Activated naive CD4-positive, alpha-beta T cell treated with anti-CD3 and anti-CD28 coated beads for 36 hours (primary cell): Measurements from ENCODE around the gene TAPT1. TPM values are rescaled to one million over a fixed set of nuclear protein-coding genes. Genes with fewer than 3 reads are reported as not detected.

Experiments
- CTCF ChIA-PET: fragments of 350-600 bp; sonication (Branson Sonifier 250); formaldehyde crosslinking; loops from one replicate; lab custom pipeline; 2021; ENCODE audit warnings: antibody characterized with exemption; lab: Charles Lee
- DNase-seq: peaks from one replicate; pipeline ENCODE4 v3.0.0-alpha.2; 2020
- H3K27ac Mint-ChIP-seq: one replicate; pipeline ENCODE4 v1.8.0; 2021; ENCODE audit warnings: mild to moderate bottlenecking, mixed read lengths
- H3K27me3 Mint-ChIP-seq: one replicate; pipeline ENCODE4 v1.8.0; 2021; ENCODE audit warnings: low read depth, mixed read lengths
- H3K36me3 Mint-ChIP-seq: one replicate; pipeline ENCODE4 v1.8.0; 2021; ENCODE audit warnings: low read depth, mixed read lengths
- H3K4me1 Mint-ChIP-seq: one replicate; pipeline ENCODE4 v1.8.0; 2021; ENCODE audit warnings: low read depth, mixed read lengths
- H3K4me3 Mint-ChIP-seq: one replicate; pipeline ENCODE4 v1.8.0; 2021; ENCODE audit warnings: mild to moderate bottlenecking, moderate library complexity, mixed read lengths
- H3K9me3 Mint-ChIP-seq: one replicate; pipeline ENCODE4 v1.8.0; 2021; ENCODE audit warnings: mixed read lengths
- intact Hi-C: fragments of 100-400 bp; cut with micrococcal nuclease; formaldehyde crosslinking; loops from one replicate; pipeline ENCODE4 v1.15.1; 2023
- total RNA-seq, 2 experiments: library from RNA; stranded (reverse); gene quantifications; one replicate each; pipeline ENCODE4 v1.2.3, GENCODE V29; 2021

The TAPT1 gene
- total RNA-seq, 2 experiments from 2014 or later = 48.6 to 48.9 TPM

- peak; percentile 15 for DNase-seq
- intact Hi-C loops = loop anchor here (5.0 kb wide), 1 partner anchor 180 kb away; the partner anchor contains the start of gene PROM1
- no peak overlapping the region for H3K4me3 Mint-ChIP-seq
- no peaks in the 10 kb centered on the region for H3K27me3 Mint-ChIP-seq
- peaks cover 9% of the 10 kb centered on the region for H3K4me1 Mint-ChIP-seq
- no peaks in the 10 kb centered on the region for H3K9me3 Mint-ChIP-seq
- CTCF ChIA-PET = interaction anchor here (0.7 kb wide), 1 partner anchor 75 kb away, joined by 4 read pairs; no protein-coding TSS in a partner anchor
- no peak overlapping the region for H3K27ac Mint-ChIP-seq
- H3K36me3 Mint-ChIP-seq = no peaks in the 10 kb centered on the region
Measured at GRCh38 chr4:16262188-16262587, 35.9 kb upstream of the TAPT1 start.

GRCh38 chr4:16261313-16261878 is 35.1 kb upstream of the TAPT1 start:
- Mint-ChIP-seq H3K4me1 (peaks cover 9% of the 10 kb centered on the region), H3K4me3 (no peak overlapping the region), H3K27ac (no peak overlapping the region), H3K27me3 (no peaks in the 10 kb centered on the region), H3K36me3 (no peaks in the 10 kb centered on the region), H3K9me3 (no peaks in the 10 kb centered on the region)
- DNase-seq = no peak
- CTCF ChIA-PET = no interaction called here
- intact Hi-C loops = loop anchor here (5.0 kb wide), 1 partner anchor 179 kb away; the partner anchor contains the start of gene PROM1

- Mint-ChIP-seq H3K27me3 (no peaks in the 10 kb centered on the region), H3K36me3 (peaks cover 4% of the 10 kb centered on the region), H3K4me3 (no peak overlapping the region), H3K4me1 (peaks cover 11% of the 10 kb centered on the region), H3K27ac (no peak overlapping the region), H3K9me3 (no peaks in the 10 kb centered on the region)
- DNase-seq = peak; percentile 39
- CTCF ChIA-PET = interaction anchor here (0.9 to 1.9 kb wide), 2 partner anchors 32 to 54 kb away, joined by 3 to 4 read pairs; no protein-coding TSS in a partner anchor
- intact Hi-C loops = loop anchor here (2.0 to 5.0 kb wide), 2 partner anchors 33 to 178 kb away; partner anchors contain the start of genes PROM1 and TAPT1
Measured at GRCh38 chr4:16259889-16260246, 33.6 kb upstream of the TAPT1 start.

GRCh38 chr4:16259241-16259888 is 33.1 kb upstream of the TAPT1 start:
- H3K27me3 Mint-ChIP-seq = no peaks in the 10 kb centered on the region
- peaks cover 4% of the 10 kb centered on the region for H3K36me3 Mint-ChIP-seq
- CTCF ChIA-PET = interaction anchor here (0.9 to 1.9 kb wide), 3 partner anchors 23 to 54 kb away, joined by 3 to 4 read pairs (median 3); no protein-coding TSS in a partner anchor
- no peak for DNase-seq
- H3K9me3 Mint-ChIP-seq = no peaks in the 10 kb centered on the region
- intact Hi-C loops = loop anchor here (2.0 kb wide), 1 partner anchor 33 kb away; the partner anchor contains the start of gene TAPT1
- H3K4me3 Mint-ChIP-seq = no peak overlapping the region
- H3K27ac Mint-ChIP-seq = no peak overlapping the region
- peaks cover 11% of the 10 kb centered on the region for H3K4me1 Mint-ChIP-seq

- Mint-ChIP-seq H3K4me3 (no peak overlapping the region), H3K9me3 (no peaks in the 10 kb centered on the region), H3K27ac (no peak overlapping the region), H3K4me1 (peaks cover 11% of the 10 kb centered on the region), H3K36me3 (peaks cover 4% of the 10 kb centered on the region), H3K27me3 (no peaks in the 10 kb centered on the region)
- intact Hi-C loops = loop anchor here (2.0 kb wide), 1 partner anchor 31 kb away; the partner anchor contains the start of gene TAPT1
- CTCF ChIA-PET = no interaction called here
- no peak for DNase-seq
Measured at GRCh38 chr4:16257611-16258010, 31.3 kb upstream of the TAPT1 start.

GRCh38 chr4:16256343-16256742 is 30.1 kb upstream of the TAPT1 start:
- Mint-ChIP-seq H3K4me1 (peaks cover 11% of the 10 kb centered on the region), H3K27me3 (no peaks in the 10 kb centered on the region), H3K36me3 (peaks cover 4% of the 10 kb centered on the region), H3K9me3 (no peaks in the 10 kb centered on the region), H3K4me3 (no peak overlapping the region), H3K27ac (no peak overlapping the region)
- DNase-seq = no peak
- CTCF ChIA-PET = interaction anchor here (0.6 kb wide), 1 partner anchor 196 kb away, joined by 3 read pairs; no protein-coding TSS in a partner anchor
- intact Hi-C loops = no loop called here

- CTCF ChIA-PET = no interaction called here
- Mint-ChIP-seq H3K4me1 (peaks cover 11% of the 10 kb centered on the region), H3K4me3 (no peak overlapping the region), H3K36me3 (peaks cover 4% of the 10 kb centered on the region), H3K27me3 (no peaks in the 10 kb centered on the region), H3K9me3 (no peaks in the 10 kb centered on the region), H3K27ac (no peak overlapping the region)
- intact Hi-C loops = no loop called here
- no peak for DNase-seq
Measured at GRCh38 chr4:16255730-16256129, 29.5 kb upstream of the TAPT1 start.

GRCh38 chr4:16253127-16253960 is 27.1 kb upstream of the TAPT1 start:
- no peak for DNase-seq
- H3K36me3 Mint-ChIP-seq = peaks cover 9% of the 10 kb centered on the region
- intact Hi-C loops = no loop called here
- no peaks in the 10 kb centered on the region for H3K27me3 Mint-ChIP-seq
- CTCF ChIA-PET = no interaction called here
- H3K4me1 Mint-ChIP-seq = peaks cover 2% of the 10 kb centered on the region
- H3K27ac Mint-ChIP-seq = no peak overlapping the region
- H3K9me3 Mint-ChIP-seq = no peaks in the 10 kb centered on the region
- no peak overlapping the region for H3K4me3 Mint-ChIP-seq

- peaks cover 12% of the 10 kb centered on the region for H3K36me3 Mint-ChIP-seq
- H3K27ac Mint-ChIP-seq = no peak overlapping the region
- CTCF ChIA-PET = interaction anchor here (0.6 kb wide), 1 partner anchor 35 kb away, joined by 4 read pairs; no protein-coding TSS in a partner anchor
- H3K9me3 Mint-ChIP-seq = no peaks in the 10 kb centered on the region
- peaks cover 2% of the 10 kb centered on the region for H3K4me1 Mint-ChIP-seq
- no peaks in the 10 kb centered on the region for H3K27me3 Mint-ChIP-seq
- H3K4me3 Mint-ChIP-seq = no peak overlapping the region
- intact Hi-C loops = no loop called here
- DNase-seq = no peak
Measured at GRCh38 chr4:16250661-16251365, 24.5 kb upstream of the TAPT1 start.

- DNase-seq = no peak
- H3K4me1 Mint-ChIP-seq = no peaks in the 10 kb centered on the region
- H3K27me3 Mint-ChIP-seq = no peaks in the 10 kb centered on the region
- H3K4me3 Mint-ChIP-seq = no peak overlapping the region
- no peak overlapping the region for H3K27ac Mint-ChIP-seq
- H3K36me3 Mint-ChIP-seq = peaks cover 10% of the 10 kb centered on the region
- intact Hi-C loops = no loop called here
- CTCF ChIA-PET = interaction anchor here (0.5 to 1.1 kb wide), 2 partner anchors 43 to 221 kb away, joined by 3 read pairs; no protein-coding TSS in a partner anchor
- no peaks in the 10 kb centered on the region for H3K9me3 Mint-ChIP-seq
Measured at GRCh38 chr4:16248605-16249004, 22.3 kb upstream of the TAPT1 start.

- no peak overlapping the region for H3K4me3 Mint-ChIP-seq
- DNase-seq = no peak
- no peaks in the 10 kb centered on the region for H3K4me1 Mint-ChIP-seq
- no peaks in the 10 kb centered on the region for H3K9me3 Mint-ChIP-seq
- H3K27ac Mint-ChIP-seq = no peak overlapping the region
- no peaks in the 10 kb centered on the region for H3K27me3 Mint-ChIP-seq
- intact Hi-C loops = no loop called here
- CTCF ChIA-PET = no interaction called here
- H3K36me3 Mint-ChIP-seq = peaks cover 15% of the 10 kb centered on the region
Measured at GRCh38 chr4:16245241-16245640, 19.0 kb upstream of the TAPT1 start.
